DMS153 treated with DMSO at 0.1 percent for 48 hours (cell line): ENCODE measurements around the gene AFF1.
"Not testable (repeated sequence)": the region's sequence is repeated elsewhere in the genome, so short reads cannot be mapped to it uniquely, and the experiment has no call there.

Experiments
- DNase-seq: peaks from one replicate; lab custom pipeline; 2025; ENCODE audit not compliant: unreplicated experiment; lab: John Stamatoyannopoulos, UW

AFF1 gene

GRCh38 chr4:87033902-87034301 lies 99.1 kb downstream of the AFF1 start:
- no peak for DNase-seq

- DNase-seq, result no peak
These were observed 99.7 kb downstream of the AFF1 start for GRCh38 chr4:87034527-87034926.

- DNase-seq, result no peak
These were observed 101.2 kb downstream of the AFF1 start for GRCh38 chr4:87035881-87036509.

GRCh38 chr4:87036713-87037112 lies 101.9 kb downstream of the AFF1 start:
- DNase-seq, result no peak

GRCh38 chr4:87037171-87037570 lies 102.4 kb downstream of the AFF1 start:
- not testable (repeated sequence) for DNase-seq

- no peak for DNase-seq
These were observed 103.0 kb downstream of the AFF1 start for GRCh38 chr4:87037671-87038334.

- peak; percentile 27 for DNase-seq
These were observed 104.2 kb downstream of the AFF1 start for GRCh38 chr4:87038837-87039615.

- no peak for DNase-seq
These were observed 106.3 kb downstream of the AFF1 start for GRCh38 chr4:87041141-87041540.

- no peak for DNase-seq
These were observed 107.4 kb downstream of the AFF1 start for GRCh38 chr4:87042221-87042620.

GRCh38 chr4:87042986-87043820 lies 108.4 kb downstream of the AFF1 start:
- no peak for DNase-seq

- DNase-seq, result no peak
These were observed 109.9 kb downstream of the AFF1 start for GRCh38 chr4:87044511-87045233.

GRCh38 chr4:87045234-87045558 lies 110.4 kb downstream of the AFF1 start:
- DNase-seq, result no peak

GRCh38 chr4:87045659-87046058 lies 110.8 kb downstream of the AFF1 start:
- no peak for DNase-seq

- DNase-seq, result no peak
These were observed 111.3 kb downstream of the AFF1 start for GRCh38 chr4:87046121-87046551.

- no peak for DNase-seq
These were observed 112.5 kb downstream of the AFF1 start for GRCh38 chr4:87047281-87047798.

- DNase-seq, result no peak
These were observed 114.7 kb downstream of the AFF1 start for GRCh38 chr4:87049508-87049907.

- no peak for DNase-seq
These were observed 115.8 kb downstream of the AFF1 start for GRCh38 chr4:87050596-87050995.

- DNase-seq, result no peak
These were observed 116.4 kb downstream of the AFF1 start for GRCh38 chr4:87051121-87051713.

- DNase-seq, result no peak
These were observed 117.8 kb downstream of the AFF1 start for GRCh38 chr4:87052615-87053014.

GRCh38 chr4:87053176-87053658 lies 118.4 kb downstream of the AFF1 start:
- DNase-seq, result no peak
